K562 (cell line): ENCODE measurements around the gene ZNF618. TPM values are rescaled to one million over a fixed set of nuclear protein-coding genes. Genes with fewer than 3 reads are reported as not detected.

Experiments used
- ATAC-seq: fragments of 200-7000 bp; cut with Tn5 transposase; 3 replicates; pipeline ENCODE4 v1.9.1; 2020; ENCODE audit warnings: moderate library complexity
- BruUV-seq: library from RNA; stranded (reverse); fragments of 400-500 nt; replicated peaks from 2 replicates; lab custom pipeline; 2021; lab: Mats Ljungman, UMichigan
- CTCF ChIA-PET: fragments of 300-600 bp; formaldehyde crosslinking; extraction: SDS; loops from one replicate; lab custom pipeline; 2021; ENCODE audit warnings: low intra/inter-chr PET ratio; lab: Yijun Ruan, JAX
- POLR2A ChIA-PET: fragments of 300-600, 350-650 bp; sonication (Branson Sonifier 250); formaldehyde crosslinking; extraction: SDS; loops from one replicate; lab custom pipeline; 2021; ENCODE audit warnings: antibody characterized with exemption, inconsistent platforms; lab: Yijun Ruan, JAX
- DNase-seq, 4 experiments: peaks; one replicate each; pipeline versions ENCODE4 v3.0.0 to v3.0.0-alpha.2; 2011 to 2018; ENCODE audit warnings: low spot score in 3 of 4, mixed read lengths in 3 of 4; ENCODE audit errors: extremely low read depth in 1 of 4
- FAIRE-seq: peaks from 2 replicates; lab custom pipeline; 2011; peaks lifted over from hg19 to GRCh38; lab: Jason Lieb, UNC
- H2AFZ ChIP-seq: 2 replicates; pipeline ENCODE4 v1.6.0; 2011; ENCODE audit warnings: low read depth, low read length, control low read depth, inconsistent platforms
- H3K27ac ChIP-seq: fragments of 200-600 bp; 3 replicates; pipeline ENCODE4 v1.8.0; 2011; ENCODE audit warnings: low read depth, mild to moderate bottlenecking, control low read depth, inconsistent platforms, low read length, moderate library complexity, mixed read lengths; ENCODE audit errors: extremely low read depth
- H3K27me3 ChIP-seq, 2 experiments: fragments of 300-600 bp in 1 of 2; 2 replicates in 1 of 2; 3 replicates in 1 of 2; pipeline versions ENCODE4 v1.6.0 to v1.8.0; 2011; ENCODE audit warnings: inconsistent platforms in 2 of 2, low read length in 2 of 2, mild to moderate bottlenecking in 1 of 2, mixed read lengths in 1 of 2, moderate library complexity in 1 of 2; ENCODE audit not compliant: control insufficient read depth in 2 of 2, insufficient read depth in 2 of 2
- H3K36me3 ChIP-seq: fragments of 300-600 bp; 3 replicates; pipeline ENCODE4 v1.8.0; 2011; ENCODE audit warnings: mild to moderate bottlenecking, low read length, inconsistent platforms; ENCODE audit not compliant: control insufficient read depth, insufficient read depth
- H3K4me1 ChIP-seq, 2 experiments: fragments of 200-600 bp in 1 of 2; replicated peaks in 1 of 2; 2 replicates in 1 of 2; 3 replicates in 1 of 2; pipeline versions ENCODE4 v1.5.1 to v1.8.0; 2011; ENCODE audit warnings: inconsistent platforms in 2 of 2, low read length in 2 of 2, mild to moderate bottlenecking in 1 of 2, mixed read lengths in 1 of 2, moderate library complexity in 1 of 2; ENCODE audit not compliant: control insufficient read depth in 2 of 2, insufficient read depth in 2 of 2
- H3K4me2 ChIP-seq: 2 replicates; pipeline ENCODE4 v1.6.1; 2011; ENCODE audit warnings: low read length, control low read depth, inconsistent platforms, mixed read lengths; ENCODE audit not compliant: insufficient read depth
- H3K4me3 ChIP-seq: fragments of 200-600 bp; sonication (generic), shearing (Covaris generic); 2 replicates; pipeline ENCODE4 v1.5.1; 2016; ENCODE audit warnings: control low read depth, inconsistent platforms
- H3K79me2 ChIP-seq: fragments of 200-600 bp; 3 replicates; pipeline ENCODE4 v1.8.0; 2011; ENCODE audit warnings: low read length, inconsistent platforms; ENCODE audit not compliant: control insufficient read depth, insufficient read depth
- H3K9ac ChIP-seq, 2 experiments: 2 replicates each; pipeline versions ENCODE4 v1.6.0 to v1.6.1; 2011; ENCODE audit warnings: low read depth in 2 of 2, low read length in 2 of 2, control low read depth in 1 of 2, inconsistent platforms in 1 of 2, mild to moderate bottlenecking in 1 of 2, mixed read lengths in 1 of 2; ENCODE audit not compliant: insufficient read depth in 1 of 2
- H3K9me1 ChIP-seq: one replicate; pipeline ENCODE4 v1.6.0; 2011; ENCODE audit warnings: inconsistent platforms, mild to moderate bottlenecking, low read length, moderate library complexity; ENCODE audit not compliant: control insufficient read depth, insufficient read depth
- H3K9me3 ChIP-seq: replicated peaks from 2 replicates; pipeline ENCODE4 v1.5.1; 2011; ENCODE audit warnings: low read depth, low read length, inconsistent platforms; ENCODE audit not compliant: control insufficient read depth, insufficient read depth
- H4K20me1 ChIP-seq: replicated peaks from 2 replicates; pipeline ENCODE4 v1.6.1; 2011; ENCODE audit warnings: low read length, inconsistent platforms, mixed read lengths; ENCODE audit not compliant: control insufficient read depth, insufficient read depth
- YY1 ChIP-seq, 3 experiments: IDR thresholded peaks; 2 replicates each; pipeline ENCODE4 v1.6.1; 2011; ENCODE audit warnings: low read length in 2 of 3, mild to moderate bottlenecking in 2 of 3, moderate library complexity in 2 of 3, borderline replicate concordance in 1 of 3, control low read depth in 1 of 3, low read depth in 1 of 3; ENCODE audit not compliant: insufficient read depth in 3 of 3, insufficient replicate concordance in 2 of 3, control insufficient read depth in 1 of 3, insufficient read length in 1 of 3; ENCODE audit errors: extremely low read depth in 1 of 3
- WGBS: fragments of 100-300 bp; shearing (Covaris generic); methylation state at CpG from one replicate; pipeline ENCODE4 v1.1.6; 2016; ENCODE audit warnings: low coverage, mixed read lengths; ENCODE audit not compliant: insufficient coverage; ENCODE audit errors: missing lambda C conversion rate; 5-methylcytosine and 5-hydroxymethylcytosine counted together
- in situ Hi-C: fragments of 300-500 bp; cut with MboI; formaldehyde crosslinking; loops from 4 replicates; pipeline ENCODE4 v1.15.0; 2018; ENCODE audit warnings: inconsistent platforms, mixed read lengths
- intact Hi-C: fragments of 100-400 bp; cut with micrococcal nuclease; formaldehyde crosslinking; loops from 2 replicates; pipeline ENCODE4 v1.14.2; 2022
- polyA plus RNA-seq, 8 experiments: library from polyadenylated mRNA; depleted of rRNA in 4 of 8; stranded (reverse) in 5 of 8; unstranded in 3 of 8; fragments of >200 nt; fragmentation: Nextera tagmentation in 2 of 8; fragmentation: Illumina TruSeq in 1 of 8; extraction: Ambion mirVana in 2 of 8; extraction: Trizol in 1 of 8; gene quantifications; 2 replicates each; pipeline versions ENCODE4 v1.2.1 to v1.2.3, GENCODE V29; 2011 to 2014; ENCODE audit warnings: inconsistent platforms in 1 of 8, missing spikeins in 1 of 8
- total RNA-seq, 7 experiments: library from RNA; depleted of rRNA in 6 of 7; stranded (reverse); fragments of >200 nt in 6 of 7; fragmentation: Illumina TruSeq in 2 of 7; extraction: Trizol in 2 of 7; gene quantifications; 2 replicates each; pipeline versions ENCODE4 v1.2.1 to v1.2.3, GENCODE V29; 2011 to 2021; ENCODE audit warnings: low replicate concordance in 1 of 7
- TF ChIP-seq, protein P1 (sequence below): sonication (generic); formaldehyde crosslinking; IDR thresholded peaks from 2 replicates; pipeline ENCODE4 v1.9.0; 2022; ENCODE audit warnings: mild to moderate bottlenecking, missing genetic modification reagents

ZNF618 gene
- total and polyA plus RNA-seq, 9 of the 15 experiments (the other 6 are each of a cell fraction or from before 2014, with no cell fraction given): 0.08 to 13.7 (median 3.4) TPM

DNA sequence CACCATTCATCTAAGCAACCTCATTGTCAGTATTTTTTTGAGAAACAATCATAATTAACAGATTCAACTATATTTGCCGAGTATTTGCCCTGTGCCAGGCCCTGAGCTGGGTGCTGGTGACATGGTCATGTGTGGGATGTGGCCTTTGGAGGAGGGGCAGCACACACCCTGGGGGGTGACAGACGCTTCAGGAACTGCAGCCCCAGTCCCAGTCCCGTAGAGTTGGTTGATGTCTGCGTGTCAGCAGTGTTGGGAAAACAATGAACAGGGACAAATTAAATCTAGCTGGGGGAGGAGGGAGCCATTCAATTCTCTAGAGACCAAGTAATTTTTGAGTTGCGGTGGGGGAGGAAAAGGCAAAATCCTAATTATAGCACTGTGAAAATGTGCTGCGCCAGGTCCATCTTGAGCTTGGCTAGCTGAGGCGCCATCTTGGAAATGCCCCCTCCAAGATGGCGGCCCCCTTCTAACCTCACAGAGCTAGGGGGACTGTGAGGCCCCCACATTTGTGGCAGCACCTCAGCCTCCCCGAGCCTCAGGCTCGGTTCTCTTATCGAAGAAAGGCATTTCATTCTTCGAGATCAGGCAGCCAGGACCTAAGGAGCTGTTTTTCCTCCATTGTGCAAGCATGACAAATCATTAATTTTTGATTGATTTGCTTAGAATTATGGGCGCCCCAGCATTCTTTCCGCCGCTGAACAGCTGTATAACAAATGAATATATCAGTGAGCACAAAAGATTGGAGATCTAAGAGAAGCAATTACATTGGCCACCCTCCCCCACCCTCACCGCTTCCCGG, 87.8 kb downstream of the ZNF618 start:
- TF ChIP-seq YY1 (IDR thresholded peaks at IDR 0.05; ENCODE audit: borderline replicate concordance in 1 of 3, control insufficient read depth in 1 of 3, extremely low read depth in 1 of 3, insufficient read depth in 3 of 3, insufficient read length in 1 of 3, insufficient replicate concordance in 2 of 3, low read depth in 1 of 3, low read length in 2 of 3): peak in 1 of 3 experiments; percentile 69
- TF ChIP-seq, protein P1, sequence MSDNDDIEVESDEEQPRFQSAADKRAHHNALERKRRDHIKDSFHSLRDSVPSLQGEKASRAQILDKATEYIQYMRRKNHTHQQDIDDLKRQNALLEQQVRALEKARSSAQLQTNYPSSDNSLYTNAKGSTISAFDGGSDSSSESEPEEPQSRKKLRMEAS: no peak
- intact Hi-C loops (loop anchor here (1.0 to 10.0 kb wide), 4 partner anchors 77 to 279 kb away; no protein-coding TSS in a partner anchor), in situ Hi-C loops (no loop called here)
- WGBS: 41% methylated on average over 16 of the region's 17 CpGs
- Histone ChIP-seq H3K4me3 (no peak overlapping the region), H3K27ac (no peak overlapping the region), H3K9ac (no peak overlapping the region), H3K9me3 (no peaks in the 10 kb centered on the region), H3K79me2 (no peaks in the 10 kb centered on the region), H3K27me3 (no peaks in the 10 kb centered on the region), H4K20me1 (no peaks in the 10 kb centered on the region), H3K36me3 (no peaks in the 10 kb centered on the region), H2AFZ (no peak overlapping the region), H3K9me1 (no peaks in the 10 kb centered on the region), H3K4me1 (no peaks in the 10 kb centered on the region), H3K4me2 (no peak overlapping the region)
- BruUV-seq: no TSS peak
- DNase-seq: no peak
- ChIA-PET CTCF (interaction anchor here (0.6 to 1.9 kb wide), 4 partner anchors 111 to 365 kb away, joined by 3 to 13 read pairs (median 4); no protein-coding TSS in a partner anchor), POLR2A (no interaction called here)
- no peak for FAIRE-seq
- no peak for ATAC-seq
